MCF 10A (cell line): ENCODE measurements around the gene KANK4. TPM values are rescaled to one million over a fixed set of nuclear protein-coding genes. Genes with fewer than 3 reads are reported as not detected.

Source experiments
- BruUV-seq: library from RNA; stranded (reverse); fragments of 400-500 nt; replicated peaks from 2 replicates; lab custom pipeline; 2021; lab: Mats Ljungman, UMichigan
- CTCF ChIA-PET: fragments of 300-600 bp; sonication (Branson Sonifier 250); formaldehyde crosslinking; extraction: SDS; loops from one replicate; lab custom pipeline; 2021; ENCODE audit warnings: antibody characterized with exemption, inconsistent platforms; lab: Yijun Ruan, JAX
- POLR2A ChIA-PET: fragments of 300-600, 350-650 bp; sonication (Branson Sonifier 250); formaldehyde crosslinking; extraction: SDS; loops from one replicate; lab custom pipeline; 2020; ENCODE audit warnings: antibody characterized with exemption, inconsistent platforms; lab: Yijun Ruan, JAX
- DNase-seq: peaks from one replicate; pipeline ENCODE4 v3.0.0-alpha.2; 2018; ENCODE audit not compliant: unreplicated experiment
- H3K27ac Mint-ChIP-seq: one replicate; pipeline ENCODE4 v1.8.0; 2022; ENCODE audit warnings: mild to moderate bottlenecking, low read depth, mixed read lengths; ENCODE audit not compliant: unreplicated experiment
- H3K27me3 Mint-ChIP-seq: one replicate; pipeline ENCODE4 v1.8.0; 2022; ENCODE audit warnings: mixed read lengths; ENCODE audit not compliant: insufficient read depth, unreplicated experiment
- H3K36me3 Mint-ChIP-seq: one replicate; pipeline ENCODE4 v1.8.0; 2022; ENCODE audit warnings: mild to moderate bottlenecking, moderate library complexity, mixed read lengths; ENCODE audit not compliant: insufficient read depth, unreplicated experiment
- H3K4me1 Mint-ChIP-seq: one replicate; pipeline ENCODE4 v1.8.0; 2022; ENCODE audit warnings: mixed read lengths; ENCODE audit not compliant: insufficient read depth, unreplicated experiment
- H3K4me3 Mint-ChIP-seq: one replicate; pipeline ENCODE4 v1.8.0; 2022; ENCODE audit warnings: mild to moderate bottlenecking, moderate library complexity, mixed read lengths; ENCODE audit not compliant: unreplicated experiment
- H3K9me3 Mint-ChIP-seq: one replicate; pipeline ENCODE4 v1.8.0; 2022; ENCODE audit warnings: mixed read lengths; ENCODE audit not compliant: unreplicated experiment
- intact Hi-C: fragments of 100-400 bp; cut with micrococcal nuclease; formaldehyde crosslinking; loops from 2 replicates; pipeline ENCODE4 v1.14.1; 2022
- total RNA-seq: library from RNA; stranded (reverse); gene quantifications from 2 replicates; pipeline ENCODE4 v1.2.3, GENCODE V29; 2022
- TF ChIP-seq, protein P1 (sequence below): fragments of 200-600 bp; IDR thresholded peaks from one replicate; pipeline ENCODE4 v1.8.0; 2022; ENCODE audit warnings: antibody characterized with exemption, mild to moderate bottlenecking; ENCODE audit not compliant: unreplicated experiment

Gene KANK4
- total RNA-seq, 1 experiment from 2014 or later: 0.51 TPM

- no TSS peak for BruUV-seq
- CTCF ChIA-PET: no interaction called here
- no peak overlapping the region for H3K4me3 Mint-ChIP-seq
- TF ChIP-seq, protein P1, sequence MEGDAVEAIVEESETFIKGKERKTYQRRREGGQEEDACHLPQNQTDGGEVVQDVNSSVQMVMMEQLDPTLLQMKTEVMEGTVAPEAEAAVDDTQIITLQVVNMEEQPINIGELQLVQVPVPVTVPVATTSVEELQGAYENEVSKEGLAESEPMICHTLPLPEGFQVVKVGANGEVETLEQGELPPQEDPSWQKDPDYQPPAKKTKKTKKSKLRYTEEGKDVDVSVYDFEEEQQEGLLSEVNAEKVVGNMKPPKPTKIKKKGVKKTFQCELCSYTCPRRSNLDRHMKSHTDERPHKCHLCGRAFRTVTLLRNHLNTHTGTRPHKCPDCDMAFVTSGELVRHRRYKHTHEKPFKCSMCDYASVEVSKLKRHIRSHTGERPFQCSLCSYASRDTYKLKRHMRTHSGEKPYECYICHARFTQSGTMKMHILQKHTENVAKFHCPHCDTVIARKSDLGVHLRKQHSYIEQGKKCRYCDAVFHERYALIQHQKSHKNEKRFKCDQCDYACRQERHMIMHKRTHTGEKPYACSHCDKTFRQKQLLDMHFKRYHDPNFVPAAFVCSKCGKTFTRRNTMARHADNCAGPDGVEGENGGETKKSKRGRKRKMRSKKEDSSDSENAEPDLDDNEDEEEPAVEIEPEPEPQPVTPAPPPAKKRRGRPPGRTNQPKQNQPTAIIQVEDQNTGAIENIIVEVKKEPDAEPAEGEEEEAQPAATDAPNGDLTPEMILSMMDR: no peak
- H3K36me3 Mint-ChIP-seq: no peaks in the 10 kb centered on the region
- peaks cover 6% of the 10 kb centered on the region for H3K4me1 Mint-ChIP-seq
- no peak overlapping the region for H3K27ac Mint-ChIP-seq
- intact Hi-C loops: no loop called here
- no peaks in the 10 kb centered on the region for H3K9me3 Mint-ChIP-seq
- POLR2A ChIA-PET: no interaction called here
- H3K27me3 Mint-ChIP-seq: no peaks in the 10 kb centered on the region
- DNase-seq: peak; percentile 56
These were observed 14.2 kb upstream of the KANK4 start for GRCh38 chr1:62333441-62333840.

DNA sequence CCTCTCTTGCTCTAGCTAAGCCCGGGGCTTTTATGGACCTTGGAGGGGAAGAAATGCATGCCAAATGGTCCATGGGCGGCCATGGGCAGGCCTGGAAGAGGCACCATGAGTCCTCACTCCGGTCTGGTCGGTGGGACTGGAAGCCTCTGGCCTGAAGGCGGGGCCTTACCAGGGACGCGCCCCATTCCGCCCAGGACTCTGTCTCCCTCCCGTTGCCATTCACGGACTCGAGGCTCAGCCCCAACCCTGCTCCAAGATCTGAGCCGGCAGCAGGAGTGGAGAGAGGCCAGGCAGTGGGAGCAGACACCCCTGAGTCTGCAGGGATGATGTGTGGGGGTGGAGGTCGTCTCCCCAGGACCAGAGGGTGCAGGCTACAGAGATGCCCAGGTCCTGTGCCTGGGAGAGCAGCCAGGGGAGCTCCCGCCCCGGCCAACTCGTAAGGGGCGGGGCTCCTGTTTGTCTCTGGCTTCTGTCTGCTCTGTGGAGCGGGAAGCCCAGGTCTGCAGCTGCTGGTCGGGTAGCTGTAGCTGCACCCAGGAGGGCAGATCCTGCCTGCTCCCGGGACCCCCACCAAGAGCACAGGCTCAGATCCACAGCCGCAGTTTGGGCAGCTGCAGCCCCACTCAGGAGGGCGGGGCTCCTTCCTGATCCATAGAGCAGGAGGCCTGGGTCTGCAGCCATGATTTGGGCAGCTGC, 8.3 kb upstream of the KANK4 start:
- ChIA-PET CTCF (interaction anchor here (0.5 to 1.6 kb wide), 2 partner anchors 105 to 152 kb away, joined by 3 to 4 read pairs; no protein-coding TSS in a partner anchor), POLR2A (interaction anchor here (1.1 kb wide), 1 partner anchor 12 kb away, joined by 4 read pairs; no protein-coding TSS in a partner anchor)
- TF ChIP-seq, protein P1: no peak
- peaks cover 19% of the 10 kb centered on the region for H3K4me1 Mint-ChIP-seq
- H3K4me3 Mint-ChIP-seq: no peak overlapping the region
- H3K27me3 Mint-ChIP-seq: no peaks in the 10 kb centered on the region
- intact Hi-C loops: no loop called here
- no peaks in the 10 kb centered on the region for H3K9me3 Mint-ChIP-seq
- no peak for DNase-seq
- H3K36me3 Mint-ChIP-seq: no peaks in the 10 kb centered on the region
- H3K27ac Mint-ChIP-seq: no peak overlapping the region
- BruUV-seq: no TSS peak

DNA sequence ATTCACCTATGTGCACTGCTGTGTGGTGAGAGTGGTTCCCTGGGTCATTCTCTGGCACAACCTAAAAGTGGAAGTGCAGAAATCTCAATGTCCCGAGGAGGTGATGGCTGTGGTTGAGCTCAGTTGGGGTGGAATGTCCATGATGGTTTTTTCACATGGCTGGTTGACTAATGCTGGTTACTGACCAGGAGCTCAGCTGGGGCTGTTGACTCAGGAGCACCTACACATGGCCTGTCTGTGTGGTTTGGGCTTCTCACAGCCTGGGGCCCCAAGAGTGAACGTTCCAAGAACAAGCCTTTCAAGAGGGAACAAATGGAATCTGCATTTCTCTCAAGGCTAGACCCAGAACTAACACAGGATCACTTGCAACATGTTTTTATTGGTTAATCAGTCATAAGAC, 6.4 kb upstream of the KANK4 start:
- DNase-seq: peak; percentile 90
- intact Hi-C loops: loop anchor here (2.0 kb wide), 1 partner anchor 95 kb away; no protein-coding TSS in a partner anchor
- H3K4me1 Mint-ChIP-seq: peaks cover 34% of the 10 kb centered on the region
- no peaks in the 10 kb centered on the region for H3K27me3 Mint-ChIP-seq
- ChIA-PET CTCF (interaction anchor here (0.8 to 1.5 kb wide), 4 partner anchors 52 to 213 kb away, joined by 3 to 6 read pairs (median 4); no protein-coding TSS in a partner anchor), POLR2A (interaction anchor here (0.6 to 1.5 kb wide), 6 partner anchors 17 to 110 kb away, joined by 3 to 8 read pairs (median 3); no protein-coding TSS in a partner anchor)
- H3K27ac Mint-ChIP-seq: peak overlapping the region; percentile 16
- no peaks in the 10 kb centered on the region for H3K36me3 Mint-ChIP-seq
- peak overlapping the region; percentile 54 for H3K4me3 Mint-ChIP-seq
- BruUV-seq: no TSS peak
- TF ChIP-seq, protein P1: no peak
- H3K9me3 Mint-ChIP-seq: no peaks in the 10 kb centered on the region

DNA sequence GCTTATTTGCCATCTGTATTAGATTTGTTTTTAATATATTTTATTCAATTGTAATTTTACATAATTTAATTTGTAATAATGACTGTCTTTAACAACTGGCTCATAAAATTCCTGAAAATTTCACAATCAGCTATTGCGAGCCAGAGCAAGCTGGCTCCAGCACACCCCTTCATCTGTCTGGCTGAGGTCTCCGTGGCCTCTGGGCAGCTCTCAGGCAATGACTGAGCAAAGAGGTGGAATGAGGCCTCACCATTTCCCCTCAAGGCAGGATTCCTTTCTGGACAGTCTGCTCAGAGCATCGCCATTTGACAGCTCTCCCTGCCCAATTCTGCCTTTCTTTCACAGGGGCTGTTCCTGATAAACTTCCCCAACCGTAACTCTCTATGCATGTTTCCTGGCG, 5.8 kb upstream of the KANK4 start:
- peaks cover 34% of the 10 kb centered on the region for H3K4me1 Mint-ChIP-seq

More for the DNA sequence above, 5.8 kb upstream of the KANK4 start:
- BruUV-seq: no TSS peak
- intact Hi-C loops: loop anchor here (2.0 kb wide), 1 partner anchor 94 kb away; no protein-coding TSS in a partner anchor
- ChIA-PET CTCF (interaction anchor here (0.6 to 1.5 kb wide), 4 partner anchors 82 to 1244 kb away, joined by 3 to 6 read pairs (median 3); no protein-coding TSS in a partner anchor), POLR2A (interaction anchor here (0.6 to 1.5 kb wide), 7 partner anchors 16 to 111 kb away, joined by 3 to 8 read pairs (median 3); no protein-coding TSS in a partner anchor)
- DNase-seq: peak; percentile 89
- TF ChIP-seq, protein P1: no peak
- Mint-ChIP-seq H3K4me3 (peak overlapping the region; percentile 54), H3K27ac (peak overlapping the region; percentile 16), H3K9me3 (no peaks in the 10 kb centered on the region), H3K36me3 (no peaks in the 10 kb centered on the region), H3K27me3 (no peaks in the 10 kb centered on the region)
